ENCODE results near the gene PITPNC1. TPM values are rescaled to one million over a fixed set of nuclear protein-coding genes. Genes with fewer than 3 reads are reported as not detected.

PITPNC1 gene
- total RNA-seq, 1 experiment from 2014 or later, result 37.5 TPM

DNA sequence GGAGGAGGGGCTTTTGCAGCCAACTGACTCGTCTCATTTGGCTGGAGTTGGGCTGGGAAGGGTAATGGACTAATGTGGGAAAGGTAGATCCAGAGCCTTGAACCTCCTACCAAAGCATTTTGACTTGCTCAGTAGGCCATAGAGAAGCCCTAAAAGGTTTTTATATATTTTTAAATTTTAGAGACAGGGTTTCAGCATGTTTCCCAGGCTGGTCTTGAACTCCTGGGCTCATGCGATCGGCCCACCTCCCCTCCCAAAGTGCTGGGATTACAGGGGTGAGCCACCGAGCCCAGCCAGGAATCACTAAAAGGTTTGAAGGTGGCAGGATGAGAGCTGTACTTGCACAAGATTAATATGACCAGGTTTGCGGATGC lies 2.0 kb upstream of the PITPNC1 start:
- H3K4me2 ChIP-seq (ENCODE audit: insufficient read depth, insufficient read length, low read length), result no peak overlapping the region
- no peak overlapping the region for H2AFZ ChIP-seq (ENCODE audit: low read length)
- H4K8ac ChIP-seq (replicated peaks; ENCODE audit: insufficient read length, low read depth, low read length), result no peak overlapping the region
- no peak overlapping the region for H3K14ac ChIP-seq (ENCODE audit: insufficient read depth, low read length)
- H3K79me1 ChIP-seq (ENCODE audit: insufficient read depth, low read depth, low read length, poor library complexity, severe bottlenecking), result no peaks in the 10 kb centered on the region
- H2BK5ac ChIP-seq (ENCODE audit: insufficient read length, low read length), result no peak overlapping the region
- H2AK5ac ChIP-seq (ENCODE audit: insufficient read length, low read length), result no peak overlapping the region
- peaks cover 31% of the 10 kb centered on the region in 2 experiments for H3K4me1 Mint-ChIP-seq
- H3T11ph ChIP-seq (ENCODE audit: low read length), result no peak overlapping the region
- H3K9me3 Mint-ChIP-seq, result peaks cover 8 to 12% of the 10 kb centered on the region in 2 experiments
- no peak overlapping the region for H4K91ac ChIP-seq (ENCODE audit: insufficient read length, low read depth, low read length)
- H3K27me3 ChIP-seq (ENCODE audit: insufficient read depth, low read length), result no peaks in the 10 kb centered on the region
- H2BK15ac ChIP-seq (ENCODE audit: low read depth, low read length), result no peak overlapping the region
- H3K27ac Mint-ChIP-seq, result no peak overlapping the region
- no peak overlapping the region for H2BK120ac ChIP-seq (ENCODE audit: low read depth, low read length, poor library complexity, severe bottlenecking)
- peaks cover 3% of the 10 kb centered on the region; the same call in 1 of the 2 replicates for H3K79me2 ChIP-seq (ENCODE audit: insufficient read depth, low read length)
- H3K27me3 Mint-ChIP-seq (ENCODE audit: low read depth), result no peaks in the 10 kb centered on the region
- WGBS (ENCODE audit: extremely low coverage, insufficient read length, low lambda C conversion rate), result no CpG with 5 or more reads among the region's 5 CpGs
- H3K18ac ChIP-seq (ENCODE audit: insufficient read length, low read depth, low read length), result no peak overlapping the region
- H3K23me2 ChIP-seq (ENCODE audit: insufficient read length, low read depth, low read length, poor library complexity, severe bottlenecking), result peaks cover 11% of the 10 kb centered on the region
- TF ChIP-seq, protein P1, sequence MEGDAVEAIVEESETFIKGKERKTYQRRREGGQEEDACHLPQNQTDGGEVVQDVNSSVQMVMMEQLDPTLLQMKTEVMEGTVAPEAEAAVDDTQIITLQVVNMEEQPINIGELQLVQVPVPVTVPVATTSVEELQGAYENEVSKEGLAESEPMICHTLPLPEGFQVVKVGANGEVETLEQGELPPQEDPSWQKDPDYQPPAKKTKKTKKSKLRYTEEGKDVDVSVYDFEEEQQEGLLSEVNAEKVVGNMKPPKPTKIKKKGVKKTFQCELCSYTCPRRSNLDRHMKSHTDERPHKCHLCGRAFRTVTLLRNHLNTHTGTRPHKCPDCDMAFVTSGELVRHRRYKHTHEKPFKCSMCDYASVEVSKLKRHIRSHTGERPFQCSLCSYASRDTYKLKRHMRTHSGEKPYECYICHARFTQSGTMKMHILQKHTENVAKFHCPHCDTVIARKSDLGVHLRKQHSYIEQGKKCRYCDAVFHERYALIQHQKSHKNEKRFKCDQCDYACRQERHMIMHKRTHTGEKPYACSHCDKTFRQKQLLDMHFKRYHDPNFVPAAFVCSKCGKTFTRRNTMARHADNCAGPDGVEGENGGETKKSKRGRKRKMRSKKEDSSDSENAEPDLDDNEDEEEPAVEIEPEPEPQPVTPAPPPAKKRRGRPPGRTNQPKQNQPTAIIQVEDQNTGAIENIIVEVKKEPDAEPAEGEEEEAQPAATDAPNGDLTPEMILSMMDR (conservative IDR thresholded peaks at IDR 0.05), result no peak
- no peak overlapping the region for H3K9ac ChIP-seq (ENCODE audit: extremely low read depth, insufficient read length, low read length)
- no peaks in the 10 kb centered on the region for H3K9me3 ChIP-seq (ENCODE audit: control insufficient read depth, low read depth, low read length)
- no peak overlapping the region for H2BK12ac ChIP-seq (ENCODE audit: insufficient read length, low read depth, low read length)
- no peak overlapping the region for H2BK20ac ChIP-seq (ENCODE audit: low read depth, low read length, poor library complexity, severe bottlenecking)
- no peak for DNase-seq
- H3K4ac ChIP-seq (ENCODE audit: low read depth, low read length), result no peak overlapping the region
- H3K4me3 Mint-ChIP-seq, result peak overlapping the region; percentile 44 to 72; a peak in 4 of 5 replicates
- H4K20me1 ChIP-seq (ENCODE audit: control insufficient read depth, insufficient read depth, insufficient read length), result no peaks in the 10 kb centered on the region
- no peak overlapping the region for H3K27ac ChIP-seq (ENCODE audit: insufficient read length, low read depth, low read length)
- no peak overlapping the region for H3K23ac ChIP-seq (ENCODE audit: insufficient read length, low read depth, low read length)
- no peak overlapping the region for H4K5ac ChIP-seq (ENCODE audit: insufficient read length, low read depth, low read length)
- peaks cover 10 to 12% (median 11%) of the 10 kb centered on the region in 3 experiments for H3K36me3 Mint-ChIP-seq (ENCODE audit: insufficient read depth in 1 of 3, low read depth in 3 of 3)
- no peak overlapping the region for H3K56ac ChIP-seq (ENCODE audit: insufficient read length, low read depth, low read length)
- peaks cover 2% of the 10 kb centered on the region; the same call in 1 of the 2 replicates for H3K4me1 ChIP-seq (ENCODE audit: insufficient read depth, low read length)

All from H9 (cell line).